Left forelimb (tissue), 1 donor: ENCODE data around the gene SMIM12.
"Not testable (repeated sequence)": the region's sequence is repeated elsewhere in the genome, so short reads cannot be mapped to it uniquely, and the experiment has no call there.

ENCODE experiments used
- DNase-seq: peaks from one replicate; pipeline ENCODE4 v3.0.0-alpha.2; 2018; ENCODE audit warnings: low spot score

The SMIM12 gene

GRCh38 chr1:34843392-34844251 lies 15.9 kb downstream of the SMIM12 start:
- DNase-seq = peak; percentile 31

GRCh38 chr1:34842952-34843371 lies 16.6 kb downstream of the SMIM12 start:
- peak; percentile 50 for DNase-seq

- no peak for DNase-seq
Observed at GRCh38 chr1:34842073-34842472, 17.5 kb downstream of the SMIM12 start.

- no peak for DNase-seq
Observed at GRCh38 chr1:34840426-34840825, 19.1 kb downstream of the SMIM12 start.

- DNase-seq = peak; percentile 45
Observed at GRCh38 chr1:34839526-34840305, 19.8 kb downstream of the SMIM12 start.

- no peak for DNase-seq
Observed at GRCh38 chr1:34833711-34834110, 25.8 kb downstream of the SMIM12 start.

- no peak for DNase-seq
Observed at GRCh38 chr1:34831721-34832246, 27.8 kb downstream of the SMIM12 start.

GRCh38 chr1:34829250-34829649 lies 30.3 kb downstream of the SMIM12 start:
- no peak for DNase-seq

GRCh38 chr1:34828611-34829010 lies 30.9 kb downstream of the SMIM12 start:
- no peak for DNase-seq

- no peak for DNase-seq
Observed at GRCh38 chr1:34827341-34827941, 32.1 kb downstream of the SMIM12 start.

- DNase-seq = no peak
Observed at GRCh38 chr1:34825455-34826091, 34.0 kb downstream of the SMIM12 start.

GRCh38 chr1:34824817-34825454 lies 34.6 kb downstream of the SMIM12 start:
- DNase-seq = no peak

GRCh38 chr1:34822202-34822601 lies 37.3 kb downstream of the SMIM12 start:
- no peak for DNase-seq

- not testable (repeated sequence) for DNase-seq
Observed at GRCh38 chr1:34818862-34819261, 40.7 kb downstream of the SMIM12 start.

- DNase-seq = no peak
Observed at GRCh38 chr1:34816778-34817177, 42.8 kb downstream of the SMIM12 start.

GRCh38 chr1:34816332-34816731 lies 43.2 kb downstream of the SMIM12 start:
- DNase-seq = no peak

- not testable (repeated sequence) for DNase-seq
Observed at GRCh38 chr1:34810781-34811180, 48.8 kb downstream of the SMIM12 start.

- no peak for DNase-seq
Observed at GRCh38 chr1:34808051-34808810, 51.3 kb downstream of the SMIM12 start.

GRCh38 chr1:34806396-34806795 lies 53.2 kb downstream of the SMIM12 start:
- no peak for DNase-seq

GRCh38 chr1:34803770-34804169 lies 55.8 kb downstream of the SMIM12 start:
- DNase-seq = no peak
